IPS DF 19.7 (cell line): ENCODE measurements around the gene PIGL.
"Not testable (repeated sequence)": the region's sequence is repeated elsewhere in the genome, so short reads cannot be mapped to it uniquely, and the experiment has no call there.

Experiments used
- DNase-seq: peaks from one replicate; pipeline ENCODE4 v3.0.0-alpha.2; 2013; ENCODE audit warnings: low read depth, low spot score

The PIGL gene

DNA sequence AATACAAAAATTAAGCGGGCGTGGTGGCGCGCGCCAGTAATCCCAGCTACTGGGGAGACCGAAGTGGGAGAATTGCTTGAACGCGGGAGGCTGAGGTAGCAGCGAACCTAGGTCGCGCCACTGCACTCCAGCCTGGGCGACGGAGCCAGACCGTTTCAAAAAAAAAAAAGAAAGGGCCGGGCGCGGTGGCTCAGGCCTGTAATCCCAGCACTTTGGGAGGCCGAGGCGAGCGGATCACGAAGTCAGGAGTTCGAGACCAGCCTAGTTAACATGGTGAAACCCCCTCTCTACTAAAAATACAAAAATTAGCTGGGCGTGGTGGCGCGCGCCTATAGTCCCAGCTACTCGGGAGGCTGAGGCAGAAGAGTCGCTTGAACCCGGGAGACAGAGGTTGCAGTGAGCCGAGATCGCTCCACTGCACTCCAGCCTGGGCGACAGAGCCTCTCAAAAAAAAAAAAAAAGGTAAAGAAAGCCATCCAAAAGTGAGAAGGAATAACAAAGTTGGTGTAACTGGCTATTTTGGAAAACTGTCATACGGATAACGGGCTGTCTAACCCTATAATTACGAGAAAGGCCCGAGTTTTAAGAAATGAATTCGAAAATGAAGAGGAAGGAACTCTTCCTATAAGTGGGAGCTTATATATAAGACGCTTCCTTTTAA lies 539 bp upstream of the PIGL start:
- DNase-seq, result not testable (repeated sequence)

- DNase-seq, result no peak
These were observed 5.4 kb downstream of the PIGL start for GRCh38 chr17:16222406-16222805.

GRCh38 chr17:16229912-16230561 lies 13.0 kb downstream of the PIGL start:
- not testable (repeated sequence) for DNase-seq

DNA sequence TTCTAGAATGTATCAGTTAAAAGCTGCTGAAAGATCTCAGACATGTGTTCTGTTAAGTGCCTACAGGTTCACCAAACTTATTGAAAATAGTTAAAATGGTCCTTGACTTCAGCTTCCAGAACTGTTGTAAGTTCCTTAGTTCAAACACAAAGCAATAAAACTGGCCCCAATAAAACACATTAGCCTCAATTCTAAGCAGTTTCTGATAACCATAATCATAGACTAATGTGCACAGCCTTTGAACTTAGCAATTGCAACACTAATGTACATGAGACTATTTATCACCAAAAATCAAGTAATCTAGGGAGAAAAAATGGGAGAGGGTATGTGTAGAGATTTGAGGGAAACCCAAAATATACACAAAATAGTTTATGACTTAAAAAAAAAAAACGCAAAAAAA lies 15.4 kb downstream of the PIGL start:
- no peak for DNase-seq

DNA sequence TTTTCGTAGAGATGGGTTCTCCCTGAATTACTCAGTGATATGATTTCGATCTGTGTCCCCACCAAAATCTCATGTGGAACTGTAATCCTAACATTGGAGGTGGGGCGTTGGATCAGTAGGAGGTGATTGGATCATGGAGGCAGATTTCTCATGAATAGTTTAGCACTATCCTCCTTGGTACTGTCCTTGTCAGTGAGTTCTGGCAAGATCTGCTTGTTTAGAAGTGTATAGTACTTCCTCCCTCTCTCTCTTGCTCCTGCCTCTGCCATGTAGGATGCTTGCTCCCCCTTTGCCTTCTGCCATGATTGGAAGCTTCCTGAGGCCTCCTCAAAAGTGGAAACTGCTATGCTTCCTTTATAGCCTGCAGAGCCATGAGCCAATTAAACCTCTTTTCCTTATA lies 22.9 kb downstream of the PIGL start:
- DNase-seq, result no peak

DNA sequence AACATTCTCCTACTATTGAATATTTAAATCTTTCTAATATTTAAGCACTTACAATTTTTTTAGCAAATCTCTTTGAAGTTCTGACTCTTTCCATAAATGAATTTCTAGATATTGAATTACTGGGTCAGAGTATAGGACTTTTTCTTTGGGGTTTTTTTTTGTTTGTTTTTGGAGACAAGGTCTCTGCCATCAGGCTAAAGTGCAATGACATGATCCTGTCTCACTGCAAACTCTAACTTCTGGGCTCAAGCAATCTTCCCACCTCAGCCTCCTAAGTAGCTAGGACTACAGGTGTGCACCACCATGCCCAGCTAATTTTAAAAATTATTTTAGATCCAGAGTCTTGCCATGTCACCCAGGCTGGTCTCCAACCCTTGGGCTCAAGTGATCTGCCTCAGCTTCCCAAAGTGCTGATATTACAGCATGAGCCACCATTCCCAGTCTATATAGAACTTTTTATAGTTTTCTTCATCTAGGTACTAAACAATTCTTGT lies 24.9 kb downstream of the PIGL start:
- DNase-seq, result no peak

GRCh38 chr17:16243385-16243784 lies 26.4 kb downstream of the PIGL start:
- DNase-seq, result no peak

GRCh38 chr17:16243801-16244567 lies 27.0 kb downstream of the PIGL start:
- DNase-seq, result peak; percentile 7

- DNase-seq, result no peak
These were observed 30.6 kb downstream of the PIGL start for GRCh38 chr17:16247586-16247984.

GRCh38 chr17:16250635-16251034 lies 33.6 kb downstream of the PIGL start:
- DNase-seq, result no peak

- no peak for DNase-seq
These were observed 34.0 kb downstream of the PIGL start for GRCh38 chr17:16251043-16251442.

DNA sequence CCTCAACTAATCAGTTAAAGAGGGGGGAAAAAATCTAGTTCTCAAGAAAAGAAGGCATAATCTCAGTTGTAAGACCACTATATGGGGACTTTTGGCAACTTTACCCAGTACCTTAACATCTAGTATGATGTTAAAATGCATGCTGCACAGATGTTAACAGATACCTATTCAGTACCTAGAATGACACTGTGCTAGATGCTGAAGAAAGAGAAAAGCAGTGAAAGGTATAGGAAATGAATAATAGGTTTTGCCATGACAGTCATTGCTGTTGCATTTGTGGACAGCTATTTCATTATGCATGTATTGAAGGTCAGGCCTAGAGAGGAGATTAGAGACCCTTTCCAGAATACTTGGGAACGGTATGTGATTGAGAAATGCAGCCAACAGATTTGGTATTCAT lies 34.5 kb downstream of the PIGL start:
- no peak for DNase-seq

- DNase-seq, result no peak
These were observed 37.9 kb downstream of the PIGL start for GRCh38 chr17:16254773-16255400.

DNA sequence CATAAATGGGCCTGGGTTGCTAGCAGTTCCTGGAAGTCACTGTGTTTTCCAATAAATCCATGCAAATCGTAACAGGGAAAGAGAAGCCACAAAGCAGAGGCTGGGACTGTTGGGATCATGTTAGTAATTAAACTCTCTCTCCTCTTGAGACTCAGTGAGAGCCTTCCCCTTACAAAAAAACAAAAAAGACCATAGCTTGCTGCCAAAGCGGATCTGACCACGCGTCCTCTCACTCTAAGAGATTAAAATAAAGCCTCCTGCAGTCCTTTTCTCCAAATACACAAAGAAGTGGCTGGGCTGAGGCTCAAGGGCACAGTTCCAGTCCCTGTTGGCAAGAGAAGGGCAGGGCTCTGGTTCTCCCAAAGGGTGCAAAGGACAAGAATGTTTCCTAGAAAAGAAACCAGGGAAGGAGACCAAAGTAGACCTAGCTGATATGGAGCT lies 38.5 kb downstream of the PIGL start:
- DNase-seq, result no peak

- DNase-seq, result no peak
These were observed 41.9 kb downstream of the PIGL start for GRCh38 chr17:16258901-16259300.

DNA sequence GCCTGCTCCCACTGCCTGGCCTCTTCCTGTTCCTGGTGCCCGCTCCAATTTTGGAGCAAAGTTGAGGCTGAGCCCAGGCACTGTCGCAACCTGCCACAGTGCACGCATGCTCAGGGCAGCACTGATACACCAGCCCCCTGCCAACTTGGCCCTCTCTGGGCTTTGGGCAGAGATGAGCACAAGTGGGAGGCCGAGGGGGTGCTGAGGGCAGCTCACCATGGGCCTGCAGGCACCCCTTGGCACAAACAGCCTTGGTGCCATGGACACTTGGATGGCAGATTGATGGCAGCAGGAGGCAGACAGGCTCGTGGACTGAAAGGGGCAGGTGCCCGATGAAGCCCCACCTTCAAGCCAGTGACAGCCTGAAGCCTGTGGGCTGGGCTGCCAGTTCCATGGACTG lies 42.9 kb downstream of the PIGL start:
- no peak for DNase-seq

- DNase-seq, result no peak
These were observed 44.0 kb downstream of the PIGL start for GRCh38 chr17:16261049-16261448.

DNA sequence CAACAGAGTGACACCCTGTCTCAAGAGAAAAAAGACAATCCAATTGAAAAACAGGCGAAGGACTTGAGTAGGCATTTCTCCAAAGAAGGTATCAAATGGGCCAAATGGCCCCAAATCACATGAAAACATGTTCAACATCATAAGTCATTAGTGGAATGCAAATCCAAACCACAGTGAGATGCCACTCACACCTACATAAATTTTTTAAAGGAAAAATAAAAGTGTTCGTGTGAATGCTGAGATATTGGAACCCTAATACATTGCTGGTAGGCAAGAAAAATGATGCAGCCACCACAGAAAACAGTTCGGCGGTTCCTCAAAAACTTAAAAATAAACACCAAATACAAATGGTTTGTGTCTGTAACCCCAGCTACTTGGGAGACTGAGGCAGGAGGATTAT lies 45.2 kb downstream of the PIGL start:
- DNase-seq, result no peak

DNA sequence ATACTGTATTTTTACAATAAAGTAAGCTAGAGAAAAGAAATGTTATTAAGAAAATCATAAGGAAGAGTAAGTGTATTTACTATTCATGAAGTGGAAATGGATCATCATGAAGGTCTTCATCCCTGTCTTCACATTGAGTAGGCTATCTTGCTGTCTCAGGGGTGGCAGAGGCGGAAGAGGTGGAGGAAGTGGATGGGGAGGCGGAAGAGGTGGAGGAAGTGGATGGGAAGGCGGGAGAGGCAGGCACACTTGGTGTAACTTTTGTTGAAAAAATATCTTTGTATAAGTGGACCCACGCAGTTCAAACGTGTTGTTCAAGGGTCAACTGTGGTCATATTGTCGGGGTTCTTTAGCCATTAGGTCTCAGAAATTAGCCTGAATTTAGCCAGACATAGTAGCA lies 50.2 kb downstream of the PIGL start:
- no peak for DNase-seq

GRCh38 chr17:16269658-16270057 lies 52.6 kb downstream of the PIGL start:
- no peak for DNase-seq

DNA sequence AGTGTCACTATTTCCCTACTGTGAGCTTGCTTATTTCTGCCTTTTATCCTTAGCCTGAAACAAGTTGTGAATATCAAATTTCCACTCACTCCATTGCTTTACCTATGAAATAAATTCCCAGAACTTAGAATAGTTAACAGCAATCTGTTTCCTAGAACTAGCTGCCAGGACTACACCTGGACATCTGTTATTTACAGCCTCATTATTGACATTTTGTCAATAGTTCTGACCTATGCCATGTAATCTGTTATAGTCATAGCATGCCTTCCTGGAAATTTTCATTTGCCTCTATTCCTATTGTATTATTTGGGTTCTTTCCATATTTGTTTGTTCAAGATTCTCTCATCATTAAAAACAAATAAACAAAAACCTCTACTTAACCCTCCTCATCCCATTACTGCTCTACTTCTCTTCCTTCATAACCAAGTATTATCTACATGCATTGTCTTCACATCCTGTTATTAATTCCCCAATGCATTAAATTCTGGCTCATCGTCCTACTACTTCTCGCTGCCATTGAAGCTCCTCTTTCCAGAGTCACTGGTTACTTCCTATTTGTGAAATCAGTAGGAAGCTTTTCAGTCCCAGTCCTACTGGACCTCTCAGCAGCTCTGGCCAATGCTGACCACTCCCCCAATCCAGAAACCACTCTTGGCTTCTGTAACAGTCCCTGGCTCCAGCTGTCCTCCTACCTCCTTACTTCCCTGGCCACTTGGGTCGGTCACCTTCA lies 55.3 kb downstream of the PIGL start:
- no peak for DNase-seq
